H1 (cell line): ENCODE results near the gene TIMD4. TPM values are rescaled to one million over a fixed set of nuclear protein-coding genes. Genes with fewer than 3 reads are reported as not detected.

ENCODE experiments used
- CTCF ChIA-PET: fragments of 300-600 bp; sonication (Branson Sonifier 250); formaldehyde crosslinking; loops from one replicate; lab custom pipeline; 2021; ENCODE audit not compliant: partially characterized antibody; lab: Charles Lee
- POLR2A ChIA-PET: fragments of 300-600 bp; sonication (Branson Sonifier 250); formaldehyde crosslinking; loops from one replicate; lab custom pipeline; 2021; ENCODE audit warnings: inconsistent platforms; ENCODE audit not compliant: partially characterized antibody; lab: Charles Lee
- DNase-seq, 2 experiments: peaks; one replicate each; pipeline versions ENCODE4 v3.0.0 to v3.0.0-alpha.2; 2010 to 2022; ENCODE audit warnings: low spot score in 2 of 2, low read depth in 1 of 2, mixed read lengths in 1 of 2
- FAIRE-seq: peaks from 2 replicates; lab custom pipeline; 2011; peaks lifted over from hg19 to GRCh38; lab: Jason Lieb, UNC
- H2AFZ ChIP-seq: 2 replicates; pipeline ENCODE4 v1.8.1; 2012; ENCODE audit warnings: low read length, inconsistent platforms
- H2AK5ac ChIP-seq: 2 replicates; pipeline ENCODE4 v1.6.1; 2013; ENCODE audit warnings: low read depth, low read length
- H2BK120ac ChIP-seq: replicated peaks from 2 replicates; pipeline ENCODE3; 2013; ENCODE audit warnings: low read depth, low read length, inconsistent platforms
- H2BK12ac ChIP-seq: 2 replicates; pipeline ENCODE4 v1.6.1; 2013; ENCODE audit warnings: low read depth, low read length
- H2BK15ac ChIP-seq: 2 replicates; pipeline ENCODE4 v1.6.1; 2013; ENCODE audit warnings: low read length
- H2BK20ac ChIP-seq: 2 replicates; pipeline ENCODE4 v1.6.1; 2013; ENCODE audit warnings: low read length
- H2BK5ac ChIP-seq: 2 replicates; pipeline ENCODE4 v1.6.1; 2013; ENCODE audit warnings: low read depth, low read length
- H3K14ac ChIP-seq: 2 replicates; pipeline ENCODE4 v1.6.1; 2013; ENCODE audit warnings: inconsistent platforms; ENCODE audit not compliant: insufficient read length
- H3K18ac ChIP-seq: 2 replicates; pipeline ENCODE4 v1.6.1; 2013; ENCODE audit warnings: low read length; ENCODE audit errors: extremely low read depth
- H3K23ac ChIP-seq: 2 replicates; pipeline ENCODE4 v1.6.1; 2013; ENCODE audit warnings: inconsistent platforms; ENCODE audit not compliant: insufficient read length
- H3K23me2 ChIP-seq: 2 replicates; pipeline ENCODE4 v1.6.1; 2013; ENCODE audit warnings: low read depth, low read length
- H3K27ac ChIP-seq: 2 replicates; pipeline ENCODE4 v1.6.1; 2011; ENCODE audit warnings: low read depth, low read length, inconsistent platforms
- H3K27me3 ChIP-seq, 4 experiments: replicated peaks in 1 of 4; 1 replicate in 1 of 4; 2 replicates in 3 of 4; pipeline versions ENCODE4 v1.6.1 to v1.8.1; 2011 to 2013; ENCODE audit warnings: low read length in 3 of 4, mild to moderate bottlenecking in 3 of 4, inconsistent platforms in 2 of 4, mixed read lengths in 2 of 4, moderate library complexity in 1 of 4; ENCODE audit not compliant: control insufficient read depth in 3 of 4, insufficient read depth in 3 of 4; ENCODE audit errors: extremely low read depth in 1 of 4
- H3K36me3 ChIP-seq, 4 experiments: 2 replicates each; pipeline versions ENCODE4 v1.6.1 to v1.8.1; 2011 to 2013; ENCODE audit warnings: mild to moderate bottlenecking in 4 of 4, low read length in 3 of 4, moderate library complexity in 2 of 4, control low read depth in 1 of 4, inconsistent platforms in 1 of 4; ENCODE audit not compliant: insufficient read depth in 4 of 4, control insufficient read depth in 2 of 4
- H3K4ac ChIP-seq: replicated peaks from 2 replicates; pipeline ENCODE3; 2013; ENCODE audit warnings: low read length, low read depth, mixed read lengths, inconsistent platforms; ENCODE audit not compliant: insufficient read length
- H3K4me1 ChIP-seq, 4 experiments: replicated peaks in 1 of 4; 1 replicate in 1 of 4; 2 replicates in 3 of 4; pipeline versions ENCODE4 v1.6.1 to v1.8.1; 2011 to 2013; ENCODE audit warnings: low read length in 3 of 4, inconsistent platforms in 2 of 4, mixed read lengths in 1 of 4; ENCODE audit not compliant: insufficient read depth in 4 of 4, control insufficient read depth in 3 of 4
- H3K4me2 ChIP-seq, 2 experiments: 2 replicates each; pipeline versions ENCODE4 v1.6.1 to v1.8.1; 2011 to 2013; ENCODE audit warnings: low read depth in 2 of 2, low read length in 2 of 2, control low read depth in 1 of 2, inconsistent platforms in 1 of 2, mild to moderate bottlenecking in 1 of 2; ENCODE audit not compliant: insufficient read depth in 1 of 2
- H3K4me3 ChIP-seq, 4 experiments: fragments of 200-600, 300-600 bp in 1 of 4; sonication (generic), shearing (Covaris generic), sonication (Bioruptor Twin) in 1 of 4; 2 replicates each; pipeline versions ENCODE4 v1.5.1 to v1.8.1; 2011 to 2016; ENCODE audit warnings: low read length in 4 of 4, low read depth in 3 of 4, control low read depth in 2 of 4, inconsistent platforms in 2 of 4, mild to moderate bottlenecking in 2 of 4, mixed read lengths in 1 of 4, moderate library complexity in 1 of 4; ENCODE audit not compliant: insufficient read depth in 2 of 4; ENCODE audit errors: extremely low read depth in 1 of 4
- H3K56ac ChIP-seq: replicated peaks from 2 replicates; pipeline ENCODE3; 2013; ENCODE audit warnings: low read depth, mild to moderate bottlenecking, mixed read lengths, low read length, inconsistent platforms; ENCODE audit not compliant: insufficient read length
- H3K79me1 ChIP-seq: 2 replicates; pipeline ENCODE4 v1.6.1; 2013; ENCODE audit warnings: low read depth, low read length, control low read depth
- H3K79me2 ChIP-seq, 2 experiments: 2 replicates each; pipeline versions ENCODE4 v1.6.1 to v1.8.1; 2012 to 2013; ENCODE audit warnings: low read length in 2 of 2, mild to moderate bottlenecking in 2 of 2, inconsistent platforms in 1 of 2; ENCODE audit not compliant: insufficient read depth in 2 of 2, control insufficient read depth in 1 of 2
- H3K9ac ChIP-seq, 4 experiments: replicated peaks in 1 of 4; 1 replicate in 1 of 4; 2 replicates in 3 of 4; pipeline versions ENCODE4 v1.6.1 to v1.8.1; 2011 to 2013; ENCODE audit warnings: low read depth in 3 of 4, low read length in 3 of 4, control low read depth in 2 of 4, mild to moderate bottlenecking in 2 of 4, moderate library complexity in 2 of 4, inconsistent platforms in 1 of 4; ENCODE audit errors: extremely low read depth in 1 of 4
- H3K9me3 ChIP-seq, 2 experiments: 2 replicates each; pipeline versions ENCODE4 v1.6.1 to v1.8.1; 2012 to 2013; ENCODE audit warnings: mild to moderate bottlenecking in 2 of 2, moderate library complexity in 2 of 2, control low read depth in 1 of 2, inconsistent platforms in 1 of 2, low read depth in 1 of 2, low read length in 1 of 2, mixed read lengths in 1 of 2; ENCODE audit not compliant: insufficient read depth in 2 of 2
- H4K20me1 ChIP-seq, 2 experiments: replicated peaks in 1 of 2; 2 replicates each; pipeline versions ENCODE3 to v1.8.1; 2011 to 2013; ENCODE audit warnings: inconsistent platforms in 2 of 2, low read length in 2 of 2, mild to moderate bottlenecking in 1 of 2; ENCODE audit not compliant: insufficient read depth in 2 of 2, control insufficient read depth in 1 of 2
- H4K5ac ChIP-seq: 2 replicates; pipeline ENCODE4 v1.6.1; 2013; ENCODE audit warnings: low read length, low read depth, mixed read lengths, inconsistent platforms; ENCODE audit not compliant: insufficient read length
- H4K8ac ChIP-seq: 2 replicates; pipeline ENCODE4 v1.8.0; 2013; ENCODE audit warnings: mild to moderate bottlenecking, moderate library complexity, low read length, inconsistent platforms; ENCODE audit not compliant: insufficient read depth; ENCODE audit errors: extremely low read depth
- H4K91ac ChIP-seq: replicated peaks from 2 replicates; pipeline ENCODE3; 2013; ENCODE audit warnings: low read length, mixed read lengths, inconsistent platforms; ENCODE audit not compliant: insufficient read length
- BCL11A ChIP-seq, 2 experiments: IDR thresholded peaks; one replicate each; pipeline ENCODE4 v1.6.1; 2011; ENCODE audit warnings: low read depth in 2 of 2, low read length in 2 of 2, mild to moderate bottlenecking in 2 of 2
- BRCA1 ChIP-seq: IDR thresholded peaks from 2 replicates; pipeline ENCODE4 v1.6.1; 2012; ENCODE audit warnings: low read depth, low read length, improper control_type of control experiment
- CBX5 ChIP-seq: fragments of 300-800, 300-1000 bp; sonication (generic); IDR thresholded peaks from 2 replicates; pipeline ENCODE4 v1.7.1; 2016; ENCODE audit warnings: antibody characterized with exemption, low read length, low read depth
- CEBPB ChIP-seq: IDR thresholded peaks from 2 replicates; pipeline ENCODE4 v1.6.1; 2012; ENCODE audit warnings: low read depth, low read length
- CHD2 ChIP-seq: IDR thresholded peaks from 2 replicates; pipeline ENCODE4 v1.6.1; 2012; ENCODE audit warnings: low read length, improper control_type of control experiment
- EZH2 ChIP-seq: fragments of 200-600 bp; sonication (generic); IDR thresholded peaks from 2 replicates; pipeline ENCODE4 v1.7.1; 2012; ENCODE audit warnings: low read depth, mild to moderate bottlenecking, moderate library complexity, low read length, inconsistent platforms; ENCODE audit not compliant: severe bottlenecking
- GTF2F1 ChIP-seq: IDR thresholded peaks from 2 replicates; pipeline ENCODE4 v1.6.1; 2012; ENCODE audit warnings: low read depth, low read length, improper control_type of control experiment, borderline replicate concordance
- KDM1A ChIP-seq: fragments of 200-600, 300-600 bp; sonication (generic); IDR thresholded peaks from 2 replicates; pipeline ENCODE4 v1.7.1; 2016; ENCODE audit warnings: mild to moderate bottlenecking, low read length, borderline replicate concordance
- NANOG ChIP-seq: IDR thresholded peaks from 2 replicates; pipeline ENCODE4 v1.6.1; 2011; ENCODE audit warnings: low read length, low read depth, mild to moderate bottlenecking, inconsistent platforms; ENCODE audit not compliant: insufficient read depth, poor library complexity, severe bottlenecking
- POLR2AphosphoS5 ChIP-seq: IDR thresholded peaks from 2 replicates; pipeline ENCODE4 v1.6.1; 2011; ENCODE audit warnings: low read depth, low read length
- SAP30 ChIP-seq: fragments of 300-600 bp; sonication (generic); IDR thresholded peaks from 2 replicates; pipeline ENCODE4 v1.7.1; 2012; ENCODE audit warnings: low read length, moderate library complexity, mild to moderate bottlenecking, inconsistent platforms; ENCODE audit not compliant: insufficient read depth, insufficient replicate concordance
- SIX5 ChIP-seq: IDR thresholded peaks from 2 replicates; pipeline ENCODE4 v1.6.1; 2011; ENCODE audit warnings: mild to moderate bottlenecking, low read depth, low read length
- SP2 ChIP-seq: IDR thresholded peaks from 2 replicates; pipeline ENCODE4 v1.6.1; 2012; ENCODE audit warnings: mild to moderate bottlenecking, low read length, inconsistent platforms
- SRF ChIP-seq: IDR thresholded peaks from 2 replicates; pipeline ENCODE4 v1.6.1; 2011; ENCODE audit warnings: mild to moderate bottlenecking, low read depth, low read length, moderate library complexity
- WGBS, 2 experiments: shearing (Covaris generic) in 1 of 2; methylation state at CpG; one replicate each; pipeline versions ENCODE4 v1.1.6 to v1.1.7; 2013 to 2015; ENCODE audit warnings: low lambda C conversion rate in 2 of 2, mixed read lengths in 2 of 2, inconsistent platforms in 1 of 2, low coverage in 1 of 2, missing lambda C conversion rate in 1 of 2; ENCODE audit not compliant: insufficient replicate concordance in 2 of 2, insufficient coverage in 1 of 2, insufficient read length in 1 of 2; ENCODE audit errors: extremely low coverage in 1 of 2, missing lambda C conversion rate in 1 of 2; 5-methylcytosine and 5-hydroxymethylcytosine counted together
- polyA plus RNA-seq, 7 experiments: library from polyadenylated mRNA; depleted of rRNA in 3 of 7; stranded (reverse) in 5 of 7; unstranded in 2 of 7; fragments of >200 nt in 5 of 7; fragments of 200-250 nt in 2 of 7; gene quantifications; 1 replicate in 5 of 7; 2 replicates in 1 of 7; 4 replicates in 1 of 7; pipeline versions ENCODE4 v1.2.1 to v1.2.3, GENCODE V29; 2011 to 2013; ENCODE audit warnings: missing spikeins in 2 of 7, mixed read lengths in 2 of 7
- total RNA-seq: library from RNA; stranded (reverse); fragmentation: NEBNext Ultra II Directional; extraction: Animal tissue kit (Norgen Biotek cat#: 25700); gene quantifications from 2 replicates; pipeline ENCODE4 v1.2.1, GENCODE V29; 2021

TIMD4 gene
- total and polyA plus RNA-seq, 2 of the 8 experiments (the other 6 are each of a cell fraction or from before 2014, with no cell fraction given): not detected

- no peak overlapping the region for H4K5ac ChIP-seq
- no peak overlapping the region for H3K4me2 ChIP-seq
- H2BK5ac ChIP-seq: no peak overlapping the region
- H3K14ac ChIP-seq: no peak overlapping the region
- H3K79me2 ChIP-seq: no peaks in the 10 kb centered on the region
- no peak overlapping the region for H3K18ac ChIP-seq
- no peaks in the 10 kb centered on the region for H3K79me1 ChIP-seq
- POLR2A ChIA-PET: interaction anchor here (0.9 kb wide), 1 partner anchor 13 kb away, joined by 3 read pairs; no protein-coding TSS in a partner anchor
- H4K8ac ChIP-seq: no peak overlapping the region
- no peak overlapping the region for H2BK15ac ChIP-seq
- H2BK12ac ChIP-seq: no peak overlapping the region
- no peaks in the 10 kb centered on the region for H4K20me1 ChIP-seq
- no peak overlapping the region for H3K23ac ChIP-seq
- H3K4me1 ChIP-seq: no peaks in the 10 kb centered on the region
- no peaks in the 10 kb centered on the region; the same call in 1 of the 2 replicates for H3K23me2 ChIP-seq
- H4K91ac ChIP-seq: no peak overlapping the region
- H2AK5ac ChIP-seq: no peak overlapping the region
- no peaks in the 10 kb centered on the region for H3K9me3 ChIP-seq
- no peak overlapping the region for H2BK120ac ChIP-seq
- no peaks in the 10 kb centered on the region for H3K27me3 ChIP-seq
- no peak overlapping the region for H3K9ac ChIP-seq
- H3K4me3 ChIP-seq: no peak overlapping the region
- no peak overlapping the region for H3K56ac ChIP-seq
- FAIRE-seq (no peak), DNase-seq (no peak)
- H2BK20ac ChIP-seq: no peak overlapping the region
- no peak overlapping the region for H3K27ac ChIP-seq
- WGBS, 2 experiments: 90% methylated on average over 3 of the region's 3 CpGs; no CpG with 5 or more reads in 1 of the 2 experiments
- no peaks in the 10 kb centered on the region for H3K36me3 ChIP-seq
- no peak overlapping the region for H3K4ac ChIP-seq
- H2AFZ ChIP-seq: no peak overlapping the region
- CTCF ChIA-PET: interaction anchor here (1.2 kb wide), 1 partner anchor 160 kb away, joined by 3 read pairs; no protein-coding TSS in a partner anchor
- no peak for TF ChIP-seq SAP30
- TF ChIP-seq SIX5: no peak
- no peak for TF ChIP-seq CEBPB
- TF ChIP-seq GTF2F1: no peak
- TF ChIP-seq EZH2: no peak
- TF ChIP-seq BRCA1: no peak
- no peak for TF ChIP-seq POLR2AphosphoS5
- TF ChIP-seq NANOG: no peak
- TF ChIP-seq BCL11A (IDR thresholded peaks at IDR 0.05; ENCODE audit: low read depth in 2 of 2, low read length in 2 of 2): no peak
- no peak for TF ChIP-seq CHD2
- no peak for TF ChIP-seq SP2
- no peak for TF ChIP-seq SRF
- TF ChIP-seq KDM1A: no peak
- TF ChIP-seq CBX5: no peak
Observed at GRCh38 chr5:156971848-156972525, 9.0 kb upstream of the TIMD4 start.
